HepG2 (cell line): ENCODE data around the gene ZMAT2. TPM values are rescaled to one million over a fixed set of nuclear protein-coding genes. Genes with fewer than 3 reads are reported as not detected.
A peak's percentile ranks its signal among the peaks of the same experiment; 100 is the strongest.

Experiments used
- ARNTL ChIP-seq: sonication (generic); formaldehyde crosslinking; IDR thresholded peaks from 2 replicates; pipeline ENCODE4 v1.4.0; 2020; ENCODE audit warnings: mild to moderate bottlenecking, missing genetic modification reagents
- GATAD2A ChIP-seq: IDR thresholded peaks from 2 replicates; pipeline ENCODE4 v1.6.1; 2016
- HDAC1 ChIP-seq: sonication (generic); formaldehyde crosslinking; IDR thresholded peaks from 2 replicates; pipeline ENCODE4 v1.5.1; 2020; ENCODE audit warnings: mild to moderate bottlenecking, missing genetic modification reagents
- IRF2 ChIP-seq: IDR thresholded peaks from 2 replicates; pipeline ENCODE4 v1.6.1; 2018; ENCODE audit warnings: missing genetic modification reagents, missing compliant biosample characterization
- KDM3A ChIP-seq: IDR thresholded peaks from 2 replicates; pipeline ENCODE4 v1.6.1; 2018; ENCODE audit warnings: low read depth, missing compliant biosample characterization
- MIXL1 ChIP-seq: IDR thresholded peaks from 2 replicates; pipeline ENCODE4 v1.6.1; 2016
- NFKB2 ChIP-seq: sonication (generic); formaldehyde crosslinking; IDR thresholded peaks from 2 replicates; pipeline ENCODE4 v1.4.0; 2020; ENCODE audit warnings: missing genetic modification reagents, borderline replicate concordance
- NFYC ChIP-seq: IDR thresholded peaks from 2 replicates; pipeline ENCODE4 v1.6.1; 2016; ENCODE audit warnings: missing genetic modification reagents, missing compliant biosample characterization
- NPAS2 ChIP-seq: sonication (generic); formaldehyde crosslinking; IDR thresholded peaks from 2 replicates; pipeline ENCODE4 v1.8.0; 2022; ENCODE audit warnings: mild to moderate bottlenecking, missing genetic modification reagents, borderline replicate concordance
- SKIL ChIP-seq: sonication (generic); formaldehyde crosslinking; IDR thresholded peaks from 2 replicates; pipeline ENCODE4 v1.8.0; 2022; ENCODE audit warnings: missing genetic modification reagents, mild to moderate bottlenecking, moderate library complexity, borderline replicate concordance
- TRIM22 ChIP-seq: fragments of 450-650 bp; IDR thresholded peaks from 2 replicates; pipeline ENCODE4 v1.6.1; 2017
- U2AF2 ChIP-seq: fragments of 200-400 bp; formaldehyde crosslinking; IDR thresholded peaks from 2 replicates; pipeline ENCODE4 v1.6.1; 2017; ENCODE audit warnings: low read depth, mild to moderate bottlenecking, low read length
- WIZ ChIP-seq: sonication (generic); formaldehyde crosslinking; IDR thresholded peaks from 2 replicates; pipeline ENCODE4 v1.5.1; 2020; ENCODE audit warnings: mild to moderate bottlenecking, missing genetic modification reagents
- ZBTB1 ChIP-seq: sonication (generic); formaldehyde crosslinking; IDR thresholded peaks from 2 replicates; pipeline ENCODE4 v1.4.0; 2020; ENCODE audit warnings: missing genetic modification reagents, borderline replicate concordance
- ZBTB38 ChIP-seq: sonication (generic); formaldehyde crosslinking; IDR thresholded peaks from 2 replicates; pipeline ENCODE4 v1.5.1; 2020; ENCODE audit warnings: mild to moderate bottlenecking, missing genetic modification reagents
- ZBTB44 ChIP-seq: sonication (generic); formaldehyde crosslinking; IDR thresholded peaks from 2 replicates; pipeline ENCODE4 v1.4.0; 2020; ENCODE audit warnings: missing genetic modification reagents
- ZMYM2 ChIP-seq: sonication (generic); formaldehyde crosslinking; IDR thresholded peaks from 2 replicates; pipeline ENCODE4 v1.8.0; 2022; ENCODE audit warnings: mild to moderate bottlenecking, missing genetic modification reagents
- ZNF235 ChIP-seq: sonication (generic); formaldehyde crosslinking; IDR thresholded peaks from 2 replicates; pipeline ENCODE4 v1.8.1; 2023; ENCODE audit warnings: mild to moderate bottlenecking, missing genetic modification reagents, borderline replicate concordance
- ZNF264 ChIP-seq: sonication (generic); formaldehyde crosslinking; IDR thresholded peaks from 2 replicates; pipeline ENCODE4 v1.4.0; 2020; ENCODE audit warnings: missing genetic modification reagents
- ZNF292 ChIP-seq: sonication (generic); formaldehyde crosslinking; IDR thresholded peaks from 2 replicates; pipeline ENCODE4 v1.8.1; 2022; ENCODE audit warnings: mild to moderate bottlenecking, low read depth, missing genetic modification reagents, borderline replicate concordance
- ZNF333 ChIP-seq: sonication (generic); formaldehyde crosslinking; IDR thresholded peaks from 2 replicates; pipeline ENCODE4 v1.4.0; 2020; ENCODE audit warnings: mild to moderate bottlenecking, missing genetic modification reagents, borderline replicate concordance
- ZNF343 ChIP-seq: sonication (generic); formaldehyde crosslinking; IDR thresholded peaks from 2 replicates; pipeline ENCODE4 v1.4.0; 2020; ENCODE audit warnings: mild to moderate bottlenecking, missing genetic modification reagents
- ZNF382 ChIP-seq: sonication (generic); formaldehyde crosslinking; IDR thresholded peaks from 2 replicates; pipeline ENCODE4 v1.5.0; 2020; ENCODE audit warnings: missing genetic modification reagents, mild to moderate bottlenecking, borderline replicate concordance
- ZNF768 ChIP-seq: sonication (generic); formaldehyde crosslinking; IDR thresholded peaks from 2 replicates; pipeline ENCODE4 v1.4.0; 2020; ENCODE audit warnings: missing genetic modification reagents
- ZNF878 ChIP-seq: sonication (generic); formaldehyde crosslinking; IDR thresholded peaks from 2 replicates; pipeline ENCODE4 v1.8.1; 2023; ENCODE audit warnings: mild to moderate bottlenecking, missing genetic modification reagents, moderate library complexity
- polyA plus RNA-seq, 8 experiments: library from polyadenylated mRNA; depleted of rRNA in 3 of 8; stranded (reverse) in 7 of 8; unstranded in 1 of 8; fragments of >200 nt; fragmentation: Illumina TruSeq in 4 of 8; extraction: Trizol in 4 of 8; gene quantifications; 2 replicates each; pipeline versions ENCODE4 v1.2.1 to v1.2.3, GENCODE V29; 2011 to 2016; ENCODE audit warnings: low read depth in 4 of 8, missing spikeins in 1 of 8, mixed read lengths in 1 of 8; ENCODE audit not compliant: insufficient read depth in 1 of 8
- total RNA-seq, 5 experiments: library from RNA; depleted of rRNA; stranded (reverse); fragments of >200 nt; fragmentation: Illumina TruSeq; extraction: Trizol; gene quantifications; 2 replicates each; pipeline ENCODE4 v1.2.3, GENCODE V29; 2016; ENCODE audit warnings: low read depth in 1 of 5

Gene ZMAT2
- total and polyA plus RNA-seq, 2 of the 13 experiments (the other 11 are each of a cell fraction or from before 2014, with no cell fraction given): 35.4 to 92.8 TPM

GRCh38 chr5:140690941-140691924, 9.0 kb upstream of the ZMAT2 start, which contains the start of the genes HARS1 and HARS2 (continued):
- TF ChIP-seq SKIL (CRISPR knock-in tag): peak; percentile 36; the same call in 1 of the 2 replicates
- TF ChIP-seq ZNF235: peak; percentile 95; the same call in 1 of the 2 replicates
- TF ChIP-seq TRIM22: no peak
- peak; percentile 46 for TF ChIP-seq ZNF768
- no peak for TF ChIP-seq U2AF2
- no peak for TF ChIP-seq NPAS2
- TF ChIP-seq NFKB2 (CRISPR knock-in tag): peak; percentile 95
- peak; percentile 81 for TF ChIP-seq ZNF333 (CRISPR knock-in tag)
- TF ChIP-seq ZNF292 (CRISPR knock-in tag): peak; percentile 71; the same call in 1 of the 2 replicates
- peak; percentile 97 for TF ChIP-seq HDAC1 (CRISPR knock-in tag)
- peak; percentile 69 for TF ChIP-seq GATAD2A (CRISPR knock-in tag)
- peak; percentile 64; the same call in 1 of the 2 replicates for TF ChIP-seq ZBTB44
- no peak for TF ChIP-seq ZNF878
- peak; percentile 70; the same call in 1 of the 2 replicates for TF ChIP-seq ZBTB38
- 0 out of 2 replicates have a peak, but pooled peaks have one; percentile 26 for TF ChIP-seq KDM3A (CRISPR knock-in tag)
- TF ChIP-seq WIZ (CRISPR knock-in tag): no peak
- TF ChIP-seq ZNF343 (CRISPR knock-in tag): no peak
- no peak for TF ChIP-seq ZNF382
- peak; percentile 55 for TF ChIP-seq MIXL1
- TF ChIP-seq ZNF264 (CRISPR knock-in tag): peak; percentile 91
- no peak for TF ChIP-seq ZBTB1 (CRISPR knock-in tag)
- peak; percentile 31; the same call in 1 of the 2 replicates for TF ChIP-seq NFYC (CRISPR knock-in tag)
- 0 out of 2 replicates have a peak, but pooled peaks have one; percentile 19 for TF ChIP-seq ZMYM2
- peak; percentile 54 for TF ChIP-seq IRF2 (CRISPR knock-in tag)
- TF ChIP-seq ARNTL (CRISPR knock-in tag): no peak
